Effector memory CD4-positive, alpha-beta T cell (primary cell): ENCODE results near the gene BMP8B.
"Not testable (repeated sequence)": the region's sequence is repeated elsewhere in the genome, so short reads cannot be mapped to it uniquely, and the experiment has no call there.

ENCODE experiments used
- DNase-seq, 3 donors: peaks; one replicate each; pipeline ENCODE4 v3.0.0-alpha.2; 2020
- H3K27ac ChIP-seq: 2 replicates; pipeline ENCODE4 v1.7.0; 2013; ENCODE audit warnings: mild to moderate bottlenecking, low read length, moderate library complexity; ENCODE audit not compliant: insufficient read depth, poor library complexity, severe bottlenecking
- H3K27me3 ChIP-seq: replicated peaks from 2 replicates; pipeline ENCODE4 v1.7.0; 2013; ENCODE audit warnings: mild to moderate bottlenecking, low read length; ENCODE audit not compliant: insufficient read depth, control insufficient read depth, poor library complexity, severe bottlenecking
- H3K36me3 ChIP-seq: 2 replicates; pipeline ENCODE4 v1.7.0; 2013; ENCODE audit warnings: mild to moderate bottlenecking, low read length, moderate library complexity; ENCODE audit not compliant: control insufficient read depth, insufficient read depth
- H3K4me1 ChIP-seq: 2 replicates; pipeline ENCODE4 v1.7.0; 2013; ENCODE audit warnings: low read length, mild to moderate bottlenecking; ENCODE audit not compliant: control insufficient read depth, insufficient read depth, poor library complexity, severe bottlenecking
- H3K4me3 ChIP-seq: 2 replicates; pipeline ENCODE4 v1.7.0; 2013; ENCODE audit warnings: low read length, low read depth, mild to moderate bottlenecking; ENCODE audit not compliant: insufficient read depth, poor library complexity, severe bottlenecking
- H3K9me3 ChIP-seq: 2 replicates; pipeline ENCODE4 v1.7.0; 2013; ENCODE audit warnings: mild to moderate bottlenecking, low read length, moderate library complexity; ENCODE audit not compliant: control insufficient read depth

BMP8B gene

DNA sequence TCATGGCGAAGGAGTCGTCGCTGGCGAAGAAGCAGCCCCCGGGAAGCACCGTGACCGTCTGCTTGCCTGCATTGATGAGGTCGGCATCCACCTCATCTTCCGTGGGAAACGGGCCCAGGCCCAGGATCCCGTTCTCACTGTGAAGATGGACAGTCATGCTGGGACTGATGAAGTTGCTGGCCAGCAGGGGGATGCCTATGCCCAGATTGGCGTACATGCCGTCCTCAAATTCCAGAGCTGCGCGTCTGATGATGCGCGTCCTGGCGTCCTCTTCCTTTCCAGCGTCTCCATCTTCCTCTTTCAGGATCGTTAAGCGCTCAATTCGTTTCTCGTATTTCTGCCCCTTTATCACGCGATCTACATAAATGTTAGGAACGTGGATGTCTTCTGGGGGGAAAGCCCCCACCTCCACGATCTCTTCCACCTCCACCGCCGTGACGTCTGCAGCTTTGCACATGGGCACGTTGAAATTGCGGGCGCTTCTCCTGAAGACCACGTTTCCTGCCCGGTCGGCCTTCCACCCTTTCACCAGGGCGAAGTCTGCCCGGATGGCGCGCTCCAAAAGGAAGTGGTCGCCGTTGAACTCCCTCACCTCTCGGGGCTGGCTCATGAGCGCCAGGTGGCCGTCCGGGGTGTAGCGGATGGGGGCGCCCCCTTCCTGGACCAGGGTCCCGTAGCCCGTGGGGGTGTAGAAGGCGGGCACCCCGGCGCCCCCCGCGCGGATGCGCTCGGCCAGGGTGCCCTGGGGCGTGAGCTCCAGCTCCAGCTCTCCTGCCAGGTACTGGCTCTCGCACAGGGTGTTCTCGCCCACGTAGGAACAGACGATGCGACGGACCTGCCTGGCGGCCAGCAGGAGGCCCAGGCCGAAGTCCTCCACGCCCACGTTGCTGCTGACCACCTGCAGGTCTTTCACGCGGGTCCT, 18.3 kb downstream of the BMP8B start:
- DNase-seq, H3K9me3 ChIP-seq, H3K36me3 ChIP-seq, H3K4me3 ChIP-seq, H3K4me1 ChIP-seq, H3K27ac ChIP-seq, H3K27me3 ChIP-seq: not testable (repeated sequence)

DNA sequence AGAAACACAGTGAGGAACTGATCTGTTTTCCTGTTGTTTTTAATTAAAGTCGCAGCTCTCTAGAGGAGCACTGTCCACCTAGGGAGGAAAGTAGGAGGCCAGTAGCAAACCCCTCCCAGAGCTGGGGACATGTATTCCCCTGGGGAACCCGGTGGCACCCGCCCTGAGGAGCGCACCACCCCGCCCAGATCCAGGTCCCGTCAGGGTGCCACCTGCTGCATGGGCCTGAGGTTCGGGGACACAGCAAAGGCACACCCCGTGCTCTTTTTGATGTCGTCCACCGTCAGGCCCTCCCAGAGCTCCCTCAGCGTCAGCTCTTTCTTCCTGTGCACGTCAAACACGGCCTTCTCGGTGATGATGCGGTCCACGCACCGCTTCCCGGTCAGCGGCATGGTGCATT, 19.2 kb downstream of the BMP8B start:
- not testable (repeated sequence) for H3K36me3 ChIP-seq, DNase-seq, H3K4me3 ChIP-seq, H3K9me3 ChIP-seq, H3K27me3 ChIP-seq, H3K27ac ChIP-seq, H3K4me1 ChIP-seq

DNA sequence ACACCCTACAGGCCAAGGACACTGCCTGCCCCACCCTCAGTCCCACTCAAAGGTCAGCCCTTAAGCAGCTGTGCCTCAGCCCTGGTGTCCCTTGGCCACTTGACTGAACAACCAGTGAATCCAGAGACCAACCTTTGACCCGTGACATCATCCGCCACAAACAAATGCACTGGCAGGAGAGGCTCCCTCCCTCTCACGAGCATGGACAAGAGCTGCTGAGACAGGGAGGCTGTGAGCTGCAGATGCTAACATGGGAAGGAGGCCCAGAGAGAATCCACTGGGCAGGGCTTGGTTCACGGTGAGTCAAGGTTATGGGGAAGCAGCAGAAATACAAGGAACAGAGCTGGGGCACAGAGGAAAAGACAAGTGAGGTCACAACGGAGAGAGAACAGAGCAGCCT, 22.2 kb downstream of the BMP8B start:
- H3K27ac ChIP-seq, H3K4me1 ChIP-seq, H3K27me3 ChIP-seq, H3K4me3 ChIP-seq, H3K36me3 ChIP-seq, DNase-seq, H3K9me3 ChIP-seq: not testable (repeated sequence)

DNA sequence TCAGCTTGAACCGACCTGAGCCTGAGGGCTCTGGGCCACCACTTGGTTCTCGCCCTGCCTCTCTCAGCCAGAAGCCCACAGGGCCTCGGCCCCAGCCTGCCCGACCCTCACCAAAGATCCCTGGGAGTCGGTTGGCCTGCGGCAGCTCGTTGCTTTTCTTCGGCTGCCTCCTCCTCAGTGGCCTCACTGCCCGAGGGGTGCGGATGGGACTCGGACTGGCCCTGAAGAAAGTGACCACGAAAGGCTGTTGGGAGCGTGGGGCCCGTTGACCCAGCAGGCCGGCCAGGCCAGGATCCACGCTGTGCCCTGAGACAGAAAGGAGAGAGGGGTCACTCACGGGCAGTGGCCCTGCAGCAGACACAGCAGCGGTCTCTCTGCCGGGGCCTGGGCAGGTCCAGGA, 24.2 kb downstream of the BMP8B start:
- not testable (repeated sequence) for H3K27me3 ChIP-seq, H3K9me3 ChIP-seq, DNase-seq, H3K4me1 ChIP-seq, H3K36me3 ChIP-seq, H3K4me3 ChIP-seq, H3K27ac ChIP-seq

DNA sequence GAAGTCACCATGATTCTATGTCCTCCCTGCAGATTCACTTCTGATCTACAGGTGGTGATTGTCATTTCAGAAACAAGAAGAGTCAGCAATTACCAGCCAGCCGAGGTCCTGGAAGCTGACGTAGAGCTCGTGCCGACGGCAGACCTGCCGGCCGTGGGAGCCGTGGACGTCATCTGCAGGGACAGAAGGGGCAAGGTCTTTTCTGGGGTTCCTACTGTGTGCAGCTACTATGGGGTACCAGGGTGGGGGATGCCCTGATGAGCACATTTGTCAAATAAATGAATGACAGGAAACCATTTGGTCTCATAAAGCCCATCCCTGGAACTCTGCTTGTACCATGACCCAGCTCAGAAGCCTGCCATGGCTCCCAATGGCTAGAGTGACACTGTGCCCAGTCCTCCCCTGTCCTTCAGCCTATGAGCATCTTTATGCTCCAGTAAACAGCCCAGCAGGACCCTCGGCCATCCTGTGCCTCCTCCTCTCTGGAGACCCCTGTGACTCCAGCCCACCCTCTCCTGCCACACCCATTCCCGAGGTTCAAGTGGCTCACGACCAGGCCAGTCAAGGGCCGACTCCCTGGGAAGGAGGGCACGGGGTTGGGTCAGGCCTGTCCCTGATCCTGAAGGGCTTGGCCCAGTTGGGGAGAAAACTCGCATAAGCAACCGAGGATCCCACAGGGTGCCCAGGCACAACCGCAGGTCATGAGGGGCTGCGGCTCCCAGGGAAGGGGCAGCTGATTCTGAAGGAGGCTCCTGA, 24.9 kb downstream of the BMP8B start:
- not testable (repeated sequence) for H3K27ac ChIP-seq, H3K9me3 ChIP-seq, H3K4me1 ChIP-seq, DNase-seq, H3K27me3 ChIP-seq, H3K4me3 ChIP-seq
- peaks cover 12% of the 10 kb centered on the region for H3K36me3 ChIP-seq

DNA sequence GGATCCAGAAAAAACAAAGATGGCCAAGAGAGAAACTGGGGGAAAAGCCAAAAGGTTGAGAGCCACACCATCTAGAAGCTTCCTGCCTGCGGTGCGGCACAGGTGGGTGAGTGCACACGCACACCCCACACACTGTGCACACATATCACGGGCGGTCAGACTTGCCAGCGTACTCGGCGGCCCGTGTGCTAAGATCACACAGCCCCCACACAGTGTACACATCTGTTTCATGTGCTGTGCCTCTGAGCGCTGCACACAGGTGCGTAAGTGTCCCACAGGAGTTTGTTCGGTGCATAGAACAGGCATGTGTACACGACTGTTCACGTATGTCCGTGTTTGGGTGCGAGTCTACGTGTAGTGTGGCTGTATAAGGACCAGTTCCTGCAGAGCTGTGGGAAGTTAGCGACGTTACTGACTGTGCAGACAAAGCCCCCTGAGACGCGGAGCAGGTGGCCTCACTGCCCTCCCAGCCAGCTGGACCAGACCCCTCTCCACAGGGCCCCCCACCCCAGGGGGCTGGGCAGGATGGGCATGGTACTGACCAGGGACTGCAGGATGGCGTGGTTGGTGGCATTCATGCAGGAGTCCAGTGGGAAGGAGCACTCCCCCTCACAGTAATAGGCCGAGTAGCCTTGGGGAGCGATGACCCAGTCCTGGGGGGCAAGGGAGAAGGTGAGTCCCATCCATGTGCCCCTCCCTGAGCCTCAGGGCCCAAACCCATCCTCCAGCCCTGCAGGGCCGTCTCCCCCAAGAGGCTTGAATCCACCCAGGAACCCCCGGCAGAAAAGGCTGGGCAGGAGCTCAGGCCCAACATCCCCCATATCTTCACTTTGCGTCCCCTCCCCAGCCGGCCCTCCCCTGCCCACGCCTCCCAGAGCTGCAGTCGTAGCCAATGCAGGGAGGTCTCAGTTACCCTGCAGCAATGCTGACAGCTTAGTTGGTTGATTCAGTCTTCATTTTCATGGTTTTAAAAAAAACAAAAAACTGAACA, 25.8 kb downstream of the BMP8B start:
- Histone ChIP-seq H3K4me1 (no peaks in the 10 kb centered on the region), H3K27me3 (no peaks in the 10 kb centered on the region), H3K27ac (no peak overlapping the region), H3K4me3 (no peak overlapping the region), H3K9me3 (no peaks in the 10 kb centered on the region), H3K36me3 (peaks cover 19% of the 10 kb centered on the region)
- DNase-seq = no peak

DNA sequence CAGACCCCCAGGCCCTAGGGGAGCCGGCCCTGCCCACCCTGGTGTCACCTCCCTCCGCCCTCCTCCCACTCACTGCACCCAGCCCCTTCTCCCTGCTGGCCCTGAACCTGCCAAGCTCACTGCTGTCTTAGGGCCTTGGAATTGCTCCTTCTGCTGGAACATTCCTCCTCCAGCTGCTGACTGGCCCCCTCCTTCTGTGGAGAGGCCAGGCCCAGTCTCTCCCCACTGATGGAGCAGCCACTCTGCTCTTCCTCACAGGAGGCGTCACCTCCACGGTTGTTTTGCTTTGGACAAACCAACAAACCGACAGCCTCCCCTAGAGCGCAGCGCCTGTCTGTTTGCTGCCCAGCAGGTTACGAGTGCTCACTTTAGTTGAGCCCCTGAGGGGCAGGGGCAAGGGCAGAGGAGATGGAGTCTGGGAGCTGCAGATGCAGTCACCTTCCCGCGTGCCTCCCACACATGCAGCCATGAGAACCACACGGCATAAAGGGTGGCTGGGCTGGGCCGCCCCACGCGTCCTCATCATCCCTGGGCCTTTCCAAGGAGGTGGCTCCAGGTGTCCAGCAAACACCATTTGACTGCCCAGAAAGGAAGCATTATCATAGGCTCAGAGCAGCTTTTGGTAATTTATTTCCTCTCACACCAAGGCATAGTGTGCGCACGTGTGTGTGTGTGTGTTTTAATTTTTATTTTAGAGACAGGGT, 27.0 kb downstream of the BMP8B start:
- no peaks in the 10 kb centered on the region for H3K27me3 ChIP-seq
- H3K9me3 ChIP-seq = no peaks in the 10 kb centered on the region

DNA sequence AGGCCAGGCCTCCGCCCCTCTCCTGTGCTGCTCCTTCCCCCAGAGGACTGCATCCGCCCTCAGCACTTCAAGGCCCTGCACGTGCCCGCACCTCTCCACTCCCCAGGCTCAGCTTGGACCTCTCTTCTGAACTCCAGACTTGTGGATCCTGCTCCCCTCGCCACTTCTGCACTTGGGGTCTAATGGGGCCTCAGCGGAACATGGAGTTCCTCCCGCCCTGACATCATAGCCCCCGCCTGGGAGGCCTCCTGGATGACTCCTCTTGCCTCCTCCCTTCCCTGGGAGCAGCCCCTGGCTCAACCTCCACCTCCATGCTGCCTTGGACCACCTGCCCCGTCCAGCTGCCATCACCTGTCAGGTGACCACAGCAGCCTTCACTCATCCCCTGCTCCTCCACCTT, 27.6 kb downstream of the BMP8B start:
- no peak for DNase-seq

More for the DNA sequence above, 27.0 kb downstream of the BMP8B start:
- no peak for DNase-seq
- H3K36me3 ChIP-seq = peaks cover 24% of the 10 kb centered on the region
- no peak overlapping the region for H3K27ac ChIP-seq
- no peak overlapping the region for H3K4me3 ChIP-seq
- no peaks in the 10 kb centered on the region for H3K4me1 ChIP-seq

More for the DNA sequence above, 27.6 kb downstream of the BMP8B start:
- H3K9me3 ChIP-seq = no peaks in the 10 kb centered on the region
- no peaks in the 10 kb centered on the region for H3K4me1 ChIP-seq
- no peak overlapping the region for H3K4me3 ChIP-seq
- no peak overlapping the region for H3K27ac ChIP-seq
- peaks cover 28% of the 10 kb centered on the region for H3K36me3 ChIP-seq
- no peaks in the 10 kb centered on the region for H3K27me3 ChIP-seq
